ENCODE measurements around the gene COL5A1. TPM values are rescaled to one million over a fixed set of nuclear protein-coding genes. Genes with fewer than 3 reads are reported as not detected.
A peak's percentile ranks its signal among the peaks of the same experiment; 100 is the strongest.

Gene COL5A1
- polyA plus RNA-seq, 3 donors = 0.01 TPM; not detected in 2

DNA sequence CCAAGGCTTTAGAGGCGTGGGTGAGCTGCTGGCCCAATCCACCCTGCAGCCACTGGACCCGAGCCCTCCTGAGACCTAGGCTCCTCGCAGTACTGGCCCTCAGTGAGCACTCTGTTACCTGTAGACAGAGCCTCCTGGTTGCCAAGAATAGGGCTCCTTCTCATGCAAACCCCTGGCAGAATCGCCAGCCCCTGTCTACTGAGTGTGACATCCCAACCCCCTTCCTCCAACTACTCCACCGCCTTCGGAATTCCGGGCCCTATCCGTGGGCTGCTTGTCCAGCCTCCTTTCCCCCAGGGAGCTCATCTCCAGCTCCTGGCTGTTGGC lies 23.8 kb upstream of the COL5A1 start:
- Mint-ChIP-seq H3K4me3 (no peak overlapping the region), H3K27me3 (ENCODE audit: low read depth in 3 of 3) (peaks cover 8 to 10% (median 8%) of the 10 kb centered on the region in 3 donors), H3K4me1 (no peaks in the 10 kb centered on the region), H3K27ac (no peak overlapping the region), H3K9me3 (peaks cover 0 to 15% (median 9%) of the 10 kb centered on the region in 7 donors), H3K36me3 (no peaks in the 10 kb centered on the region)
- TF ChIP-seq, protein P1, sequence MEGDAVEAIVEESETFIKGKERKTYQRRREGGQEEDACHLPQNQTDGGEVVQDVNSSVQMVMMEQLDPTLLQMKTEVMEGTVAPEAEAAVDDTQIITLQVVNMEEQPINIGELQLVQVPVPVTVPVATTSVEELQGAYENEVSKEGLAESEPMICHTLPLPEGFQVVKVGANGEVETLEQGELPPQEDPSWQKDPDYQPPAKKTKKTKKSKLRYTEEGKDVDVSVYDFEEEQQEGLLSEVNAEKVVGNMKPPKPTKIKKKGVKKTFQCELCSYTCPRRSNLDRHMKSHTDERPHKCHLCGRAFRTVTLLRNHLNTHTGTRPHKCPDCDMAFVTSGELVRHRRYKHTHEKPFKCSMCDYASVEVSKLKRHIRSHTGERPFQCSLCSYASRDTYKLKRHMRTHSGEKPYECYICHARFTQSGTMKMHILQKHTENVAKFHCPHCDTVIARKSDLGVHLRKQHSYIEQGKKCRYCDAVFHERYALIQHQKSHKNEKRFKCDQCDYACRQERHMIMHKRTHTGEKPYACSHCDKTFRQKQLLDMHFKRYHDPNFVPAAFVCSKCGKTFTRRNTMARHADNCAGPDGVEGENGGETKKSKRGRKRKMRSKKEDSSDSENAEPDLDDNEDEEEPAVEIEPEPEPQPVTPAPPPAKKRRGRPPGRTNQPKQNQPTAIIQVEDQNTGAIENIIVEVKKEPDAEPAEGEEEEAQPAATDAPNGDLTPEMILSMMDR (IDR thresholded peaks at IDR 0.05) = no peak
- Histone ChIP-seq H4K20me1 (ENCODE audit: insufficient read depth, low read length) (no peaks in the 10 kb centered on the region), H3K27ac (ENCODE audit: low read depth in 1 of 2, low read length in 2 of 2) (no peak overlapping the region), H3K9me3 (replicated peaks in 1 of 2; ENCODE audit: control insufficient read depth in 1 of 2, insufficient read depth in 1 of 2, low read length in 2 of 2) (no peaks in the 10 kb centered on the region), H3K36me3 (replicated peaks in 1 of 2; ENCODE audit: control insufficient read depth in 1 of 2, insufficient read depth in 2 of 2, low read length in 2 of 2) (no peaks in the 10 kb centered on the region), H3K4me1 (ENCODE audit: control insufficient read depth in 1 of 2, insufficient read depth in 2 of 2, low read length in 2 of 2) (no peaks in the 10 kb centered on the region), H2AFZ (ENCODE audit: insufficient read depth, low read depth, low read length, poor library complexity, severe bottlenecking) (no peak overlapping the region), H3K79me2 (ENCODE audit: insufficient read depth, low read length) (no peaks in the 10 kb centered on the region), H3K4me3 (replicated peaks in 1 of 3; ENCODE audit: low read depth in 2 of 3, low read length in 3 of 3) (no peak overlapping the region), H3K9ac (ENCODE audit: insufficient read depth, low read length, poor library complexity, severe bottlenecking) (no peak overlapping the region), H3K4me2 (replicated peaks; ENCODE audit: extremely low read depth, low read length, poor library complexity, severe bottlenecking) (no peak overlapping the region), H3K27me3 (ENCODE audit: control insufficient read depth in 2 of 2, insufficient read depth in 2 of 2, low read length in 2 of 2) (no peaks in the 10 kb centered on the region)
- WGBS (ENCODE audit: insufficient coverage) = 92% methylated on average over 8 of the region's 8 CpGs
- no peak for DNase-seq
- intact Hi-C loops (cut with micrococcal nuclease) = no loop called here

DNA sequence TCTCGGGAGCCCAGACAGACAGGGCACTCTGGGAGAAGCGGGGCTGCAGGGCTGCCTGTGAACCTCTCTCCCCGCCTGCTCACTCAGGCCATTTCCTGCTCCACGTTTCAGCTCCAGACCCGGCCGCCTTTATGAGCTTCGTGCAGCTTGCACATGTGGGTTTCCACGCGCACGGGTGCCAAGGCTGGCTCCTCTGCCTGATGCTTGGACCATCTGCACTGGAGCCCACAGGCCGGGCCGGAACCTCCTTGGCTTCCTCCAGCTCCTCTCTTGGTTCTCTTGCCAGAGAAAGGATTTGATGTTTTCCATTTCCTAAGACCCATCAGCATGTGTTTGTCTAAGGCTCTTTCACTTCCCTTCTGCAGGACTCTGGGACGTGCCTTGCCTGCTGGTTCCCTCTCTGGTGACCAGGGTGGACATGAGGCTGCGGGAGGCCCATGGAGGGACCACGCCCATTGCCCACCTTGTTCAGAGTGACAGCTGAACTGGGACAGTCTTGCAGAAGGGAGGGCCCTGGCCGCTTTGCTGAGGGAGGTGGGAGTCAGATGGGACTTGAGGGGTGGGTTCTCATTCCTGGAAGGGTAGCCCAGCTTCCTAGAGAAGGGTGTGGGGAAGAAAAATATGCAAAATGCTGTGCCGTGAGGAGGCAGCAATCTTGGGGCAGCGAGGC lies 23.3 kb upstream of the COL5A1 start:
- H3K79me2 ChIP-seq (ENCODE audit: insufficient read depth, low read length) = no peaks in the 10 kb centered on the region
- no peak overlapping the region for H3K27ac ChIP-seq (ENCODE audit: low read depth in 1 of 2, low read length in 2 of 2)
- no peaks in the 10 kb centered on the region for H3K9me3 ChIP-seq (replicated peaks in 1 of 2; ENCODE audit: control insufficient read depth in 1 of 2, insufficient read depth in 1 of 2, low read length in 2 of 2)
- H4K20me1 ChIP-seq (ENCODE audit: insufficient read depth, low read length) = no peaks in the 10 kb centered on the region
- no peak overlapping the region for H3K4me3 ChIP-seq (replicated peaks in 1 of 3; ENCODE audit: low read depth in 2 of 3, low read length in 3 of 3)
- no peaks in the 10 kb centered on the region for H3K36me3 ChIP-seq (replicated peaks in 1 of 2; ENCODE audit: control insufficient read depth in 1 of 2, insufficient read depth in 2 of 2, low read length in 2 of 2)
- H3K36me3 Mint-ChIP-seq = no peaks in the 10 kb centered on the region
- TF ChIP-seq, protein P1 (IDR thresholded peaks at IDR 0.05) = no peak
- H3K4me1 ChIP-seq (ENCODE audit: control insufficient read depth in 1 of 2, insufficient read depth in 2 of 2, low read length in 2 of 2) = no peaks in the 10 kb centered on the region
- intact Hi-C loops (cut with micrococcal nuclease) = no loop called here
- DNase-seq = no peak
- WGBS (ENCODE audit: insufficient coverage) = 75% methylated on average over 17 of the region's 18 CpGs
- no peaks in the 10 kb centered on the region for H3K4me1 Mint-ChIP-seq
- H3K27me3 Mint-ChIP-seq (ENCODE audit: low read depth in 3 of 3) = peaks cover 8 to 10% (median 9%) of the 10 kb centered on the region in 3 donors
- no peak overlapping the region for H3K9ac ChIP-seq (ENCODE audit: insufficient read depth, low read length, poor library complexity, severe bottlenecking)
- H2AFZ ChIP-seq (ENCODE audit: insufficient read depth, low read depth, low read length, poor library complexity, severe bottlenecking) = no peak overlapping the region
- H3K9me3 Mint-ChIP-seq = peaks cover 0 to 11% (median 6%) of the 10 kb centered on the region in 7 donors
- no peak overlapping the region for H3K4me2 ChIP-seq (replicated peaks; ENCODE audit: extremely low read depth, low read length, poor library complexity, severe bottlenecking)
- no peak overlapping the region for H3K4me3 Mint-ChIP-seq
- H3K27me3 ChIP-seq (ENCODE audit: control insufficient read depth in 2 of 2, insufficient read depth in 2 of 2, low read length in 2 of 2) = no peaks in the 10 kb centered on the region
- peak overlapping the region in 1 of 7 donors; percentile 69 for H3K27ac Mint-ChIP-seq

Measured in CD14-positive monocyte (primary cell).